ENCODE measurements around the gene RAI1. TPM values are rescaled to one million over a fixed set of nuclear protein-coding genes. Genes with fewer than 3 reads are reported as not detected.
A peak's percentile ranks its signal among the peaks of the same experiment; 100 is the strongest.

The RAI1 gene
- total and polyA plus RNA-seq, 10 donors, result 5.4 to 61.9 (median 35.2) TPM

GRCh38 chr17:17792037-17792550, 110.8 kb downstream of the RAI1 start:
- Histone ChIP-seq H3K4me3 (peak overlapping the region in 1 of 8 donors; percentile 40), H3K9me3 (no peaks in the 10 kb centered on the region), H3K36me3 (peaks cover 0 to 42% (median 40%) of the 10 kb centered on the region in 6 donors), H3K4me1 (peaks cover 29 to 65% (median 50%) of the 10 kb centered on the region in 6 donors), H3K27ac (peak overlapping the region in 5 of 8 donors; percentile 63 to 81 (median 69)), H3K27me3 (replicated peaks in 1 of 7) (no peaks in the 10 kb centered on the region)
- TF ChIP-seq POLR2A (IDR thresholded peaks at IDR 0.05), result no peak
- TF ChIP-seq, protein P1, sequence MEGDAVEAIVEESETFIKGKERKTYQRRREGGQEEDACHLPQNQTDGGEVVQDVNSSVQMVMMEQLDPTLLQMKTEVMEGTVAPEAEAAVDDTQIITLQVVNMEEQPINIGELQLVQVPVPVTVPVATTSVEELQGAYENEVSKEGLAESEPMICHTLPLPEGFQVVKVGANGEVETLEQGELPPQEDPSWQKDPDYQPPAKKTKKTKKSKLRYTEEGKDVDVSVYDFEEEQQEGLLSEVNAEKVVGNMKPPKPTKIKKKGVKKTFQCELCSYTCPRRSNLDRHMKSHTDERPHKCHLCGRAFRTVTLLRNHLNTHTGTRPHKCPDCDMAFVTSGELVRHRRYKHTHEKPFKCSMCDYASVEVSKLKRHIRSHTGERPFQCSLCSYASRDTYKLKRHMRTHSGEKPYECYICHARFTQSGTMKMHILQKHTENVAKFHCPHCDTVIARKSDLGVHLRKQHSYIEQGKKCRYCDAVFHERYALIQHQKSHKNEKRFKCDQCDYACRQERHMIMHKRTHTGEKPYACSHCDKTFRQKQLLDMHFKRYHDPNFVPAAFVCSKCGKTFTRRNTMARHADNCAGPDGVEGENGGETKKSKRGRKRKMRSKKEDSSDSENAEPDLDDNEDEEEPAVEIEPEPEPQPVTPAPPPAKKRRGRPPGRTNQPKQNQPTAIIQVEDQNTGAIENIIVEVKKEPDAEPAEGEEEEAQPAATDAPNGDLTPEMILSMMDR (IDR thresholded peaks at IDR 0.05 in 8 of 11, conservative IDR thresholded peaks at IDR 0.05 in 3 of 11), result no peak
- TF ChIP-seq POLR2AphosphoS5 (IDR thresholded peaks at IDR 0.05), result no peak
- no peak for DNase-seq
- intact Hi-C loops (cut with DNase I; ENCODE audit: low total_unique reads), result loop anchor here (10.0 kb wide), 1 partner anchor 47 kb away; no protein-coding TSS in a partner anchor
- WGBS, 5 donors, result 56 to 77% (median 60%) methylated on average over 18 of the region's 18 CpGs

DNA sequence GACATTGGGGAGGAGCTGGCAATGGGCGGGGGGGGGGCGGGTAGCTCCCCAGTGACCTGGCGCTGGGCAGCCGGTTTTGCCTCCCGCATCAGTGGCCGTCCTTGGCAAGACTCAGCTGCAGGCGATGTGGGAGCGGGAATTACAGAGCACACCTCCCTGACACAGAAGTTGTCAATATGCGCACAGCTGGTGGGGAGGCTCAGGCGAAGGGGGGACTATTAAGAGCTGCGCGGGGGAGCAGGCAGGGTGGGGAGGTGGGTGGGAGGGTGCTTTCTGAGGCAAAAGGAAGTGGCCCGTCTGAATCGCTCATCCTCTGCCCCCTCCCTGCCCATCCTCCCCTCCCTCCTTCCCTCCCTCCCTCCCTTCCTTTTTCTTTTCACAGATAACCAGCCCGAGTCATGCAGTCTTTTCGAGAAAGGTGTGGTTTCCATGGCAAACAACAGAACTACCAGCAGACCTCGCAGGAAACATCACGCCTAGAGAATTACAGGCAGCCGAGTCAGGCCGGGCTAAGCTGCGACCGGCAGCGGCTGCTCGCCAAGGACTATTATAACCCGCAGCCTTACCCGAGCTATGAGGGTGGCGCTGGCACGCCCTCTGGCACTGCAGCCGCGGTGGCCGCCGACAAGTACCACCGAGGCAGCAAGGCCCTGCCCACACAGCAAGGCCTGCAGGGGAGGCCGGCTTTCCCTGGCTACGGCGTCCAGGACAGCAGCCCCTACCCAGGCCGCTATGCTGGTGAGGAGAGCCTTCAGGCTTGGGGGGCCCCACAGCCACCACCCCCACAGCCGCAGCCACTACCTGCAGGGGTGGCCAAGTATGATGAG, 111.5 kb downstream of the RAI1 start:
- Histone ChIP-seq H3K27me3 (replicated peaks in 1 of 7) (no peaks in the 10 kb centered on the region), H3K9me3 (no peaks in the 10 kb centered on the region), H3K4me3 (peak overlapping the region in 2 of 8 donors; percentile 12 to 40), H3K27ac (peak overlapping the region in 6 of 8 donors; percentile 8 to 81 (median 69)), H3K4me1 (peaks cover 29 to 64% (median 50%) of the 10 kb centered on the region in 6 donors), H3K36me3 (peaks cover 0 to 49% (median 46%) of the 10 kb centered on the region in 6 donors)
- TF ChIP-seq POLR2AphosphoS5 (IDR thresholded peaks at IDR 0.05) (peak in 2 of 3 donors; percentile 51 to 64), POLR2A (IDR thresholded peaks at IDR 0.05) (no peak)
- TF ChIP-seq, protein P1 (IDR thresholded peaks at IDR 0.05 in 8 of 11, conservative IDR thresholded peaks at IDR 0.05 in 3 of 11), result no peak
- 7 to 20% (median 18%) methylated on average over 27 to 38 of the region's 38 CpGs for WGBS, 5 donors
- peak; percentile 78 for DNase-seq
- intact Hi-C loops (cut with DNase I; ENCODE audit: low total_unique reads), result loop anchor here (10.0 kb wide), 1 partner anchor 48 kb away; no protein-coding TSS in a partner anchor

- DNase-seq, result peak; percentile 84
- TF ChIP-seq, protein P1 (IDR thresholded peaks at IDR 0.05 in 8 of 11, conservative IDR thresholded peaks at IDR 0.05 in 3 of 11), result no peak
- TF ChIP-seq POLR2AphosphoS5 (IDR thresholded peaks at IDR 0.05), result peak in 2 of 3 donors; percentile 62 to 67
- no peak for TF ChIP-seq POLR2A (IDR thresholded peaks at IDR 0.05)
- H3K4me3 ChIP-seq, result peak overlapping the region in 1 of 8 donors; percentile 40
- peak overlapping the region in 6 of 8 donors; percentile 8 to 81 (median 69) for H3K27ac ChIP-seq
- peaks cover 29 to 64% (median 50%) of the 10 kb centered on the region in 6 donors for H3K4me1 ChIP-seq
- H3K9me3 ChIP-seq, result no peaks in the 10 kb centered on the region
- intact Hi-C loops (cut with DNase I; ENCODE audit: low total_unique reads), result loop anchor here (10.0 kb wide), 1 partner anchor 49 kb away; no protein-coding TSS in a partner anchor
- H3K27me3 ChIP-seq (replicated peaks in 1 of 7), result no peaks in the 10 kb centered on the region
- peaks cover 0 to 57% (median 54%) of the 10 kb centered on the region in 6 donors for H3K36me3 ChIP-seq
- WGBS, 5 donors, result 81 to 93% (median 90%) methylated on average over 26 to 30 of the region's 30 CpGs
Observed at GRCh38 chr17:17793378-17794214, 112.3 kb downstream of the RAI1 start.

Measured in spleen (tissue), 11 donors.